Stimulated activated CD4-positive, alpha-beta T cell treated with anti-CD3 and anti-CD28 coated beads, Interleukin-15, amount 100 ng/mL, for 48 hours (primary cell): ENCODE measurements around the gene DMAC2L.
"Not testable (repeated sequence)": the region's sequence is repeated elsewhere in the genome, so short reads cannot be mapped to it uniquely, and the experiment has no call there.

Source experiments
- DNase-seq, 2 donors: peaks; one replicate each; pipeline ENCODE4 v3.0.0-alpha.2; 2020; ENCODE audit warnings: low read depth in 2 of 2

Gene DMAC2L

GRCh38 chr14:50311972-50312733 is at the start of gene DMAC2L, which contains the start of gene L2HGDH:
TSS of gene DMAC2L (plus strand) at chr14:50312324. CDS start at chr14:50321488, 9,164 bp downstream.
TSS of gene L2HGDH (minus strand) at chr14:50312229. CDS start at chr14:50312150, 79 bp downstream.
- peak; percentile 79 to 86 for DNase-seq

- DNase-seq: no peak
Measured at GRCh38 chr14:50262865-50263264, 49.3 kb upstream of the DMAC2L start.

DNA sequence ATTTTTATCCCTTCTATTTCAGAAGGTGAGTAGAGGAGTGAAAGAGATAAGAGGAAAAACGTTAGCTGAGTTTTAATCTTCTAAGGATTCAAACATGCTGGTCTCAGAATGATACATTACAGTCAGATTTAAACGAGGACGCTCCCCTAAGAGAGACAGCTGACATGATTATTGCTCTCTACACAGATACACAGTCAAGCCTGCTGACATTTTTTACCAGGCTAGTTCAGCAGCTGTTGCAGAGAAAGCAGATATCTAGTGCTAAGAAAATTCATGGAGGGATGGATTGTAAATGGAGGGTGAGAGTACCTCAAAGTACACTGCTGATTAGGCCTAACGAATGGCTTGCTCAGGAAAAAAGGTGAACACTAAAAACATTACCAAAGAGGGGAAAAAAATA is 48.8 kb upstream of the DMAC2L start:
- DNase-seq: no peak

DNA sequence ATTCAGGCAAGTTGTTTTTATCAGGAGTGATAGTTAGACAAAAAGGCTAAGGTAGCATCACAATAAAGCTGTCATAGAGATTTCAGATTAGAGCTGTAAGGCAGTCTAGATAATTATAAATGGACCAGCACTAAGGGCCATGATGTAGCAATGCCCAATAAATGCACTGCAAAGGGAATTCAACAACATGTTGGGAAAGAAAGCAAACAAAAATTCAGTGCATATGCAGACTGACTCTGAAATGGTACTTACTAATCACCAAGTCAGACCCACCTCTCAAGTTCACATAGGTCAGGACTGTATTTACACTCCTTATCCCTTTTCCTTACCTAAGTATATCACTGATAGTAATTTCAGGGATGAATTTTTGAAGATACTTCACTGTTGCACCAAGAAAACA is 47.1 kb upstream of the DMAC2L start:
- DNase-seq: no peak

DNA sequence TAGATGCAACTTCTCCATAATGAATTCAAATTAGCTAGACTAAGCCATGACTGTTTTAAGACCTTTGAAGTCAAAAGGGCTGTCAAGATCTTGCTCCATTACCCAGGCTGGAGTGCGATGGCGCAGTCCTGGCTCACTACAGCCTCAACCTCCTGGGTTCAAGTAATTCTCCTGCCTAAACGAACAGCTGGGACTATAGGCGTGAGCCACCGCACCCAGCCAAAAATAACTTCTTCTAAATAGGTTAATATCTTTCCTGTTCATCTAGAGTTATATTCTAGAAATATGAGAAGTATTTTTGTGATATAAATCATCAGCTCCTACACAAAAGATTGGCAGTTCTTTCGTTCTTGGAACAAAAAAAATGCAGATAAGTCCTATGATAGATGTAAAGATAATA is 41.2 kb upstream of the DMAC2L start:
- no peak for DNase-seq

- DNase-seq: no peak
Measured at GRCh38 chr14:50272498-50272897, 39.6 kb upstream of the DMAC2L start.

DNA sequence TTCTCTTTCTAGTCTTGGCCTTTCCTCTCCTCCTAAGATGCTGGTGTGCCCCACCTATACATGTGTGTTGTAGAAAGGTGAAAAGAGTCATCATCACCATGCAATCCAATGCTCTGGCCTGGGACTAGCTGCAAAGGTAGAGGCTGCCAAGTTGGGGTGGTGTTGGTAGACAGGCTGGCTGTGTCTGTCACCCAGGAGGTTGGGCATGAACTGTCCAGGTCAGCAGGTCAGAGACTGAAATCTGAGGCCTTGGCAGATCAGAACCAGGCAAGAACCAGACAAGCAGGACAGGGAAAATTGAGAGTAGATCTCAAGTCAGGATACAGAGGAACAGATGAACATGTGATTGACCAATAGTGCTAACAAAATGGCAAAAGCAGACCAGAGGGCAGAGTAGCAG is 26.3 kb upstream of the DMAC2L start:
- no peak for DNase-seq

GRCh38 chr14:50288146-50288545 is 24.0 kb upstream of the DMAC2L start:
- no peak for DNase-seq

DNA sequence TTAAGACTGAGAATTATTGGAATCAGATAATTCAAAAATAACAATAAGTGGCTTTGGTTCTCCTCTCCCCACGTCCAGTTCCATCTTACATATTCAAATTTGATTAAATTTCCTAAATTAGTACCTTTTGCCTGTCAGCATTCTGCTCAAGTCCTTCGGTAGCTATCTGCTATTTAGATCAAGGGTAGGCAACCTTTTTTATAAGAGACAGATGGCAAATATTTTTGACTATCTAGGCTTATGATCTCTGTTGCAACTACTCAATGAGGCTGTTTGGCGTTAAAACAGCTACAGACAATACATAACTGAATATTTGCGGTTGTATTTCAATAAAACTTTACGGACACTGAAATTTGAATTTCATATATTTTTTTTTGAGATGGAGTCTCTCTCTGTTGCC is 21.8 kb upstream of the DMAC2L start:
- no peak for DNase-seq

GRCh38 chr14:50299585-50299984 is 12.5 kb upstream of the DMAC2L start:
- DNase-seq: no peak

DNA sequence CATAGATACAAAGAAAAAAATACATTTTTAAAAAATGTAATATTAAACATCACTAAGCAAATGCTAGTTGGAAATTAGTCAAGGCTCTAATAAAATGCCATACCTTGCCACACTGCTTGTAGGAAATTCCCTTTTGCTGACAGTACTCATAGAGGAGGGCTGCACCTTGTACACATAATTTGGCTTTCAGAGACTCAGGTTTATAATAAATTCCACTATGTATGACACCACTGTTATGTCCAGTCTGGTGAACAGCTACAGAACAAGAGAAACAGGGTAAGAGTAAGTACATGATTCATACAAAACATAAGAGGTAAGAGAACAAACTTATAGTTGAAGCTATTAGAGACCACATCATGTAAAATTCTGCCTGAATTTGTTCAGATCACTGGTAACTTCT is 10.2 kb upstream of the DMAC2L start:
- DNase-seq: no peak

DNA sequence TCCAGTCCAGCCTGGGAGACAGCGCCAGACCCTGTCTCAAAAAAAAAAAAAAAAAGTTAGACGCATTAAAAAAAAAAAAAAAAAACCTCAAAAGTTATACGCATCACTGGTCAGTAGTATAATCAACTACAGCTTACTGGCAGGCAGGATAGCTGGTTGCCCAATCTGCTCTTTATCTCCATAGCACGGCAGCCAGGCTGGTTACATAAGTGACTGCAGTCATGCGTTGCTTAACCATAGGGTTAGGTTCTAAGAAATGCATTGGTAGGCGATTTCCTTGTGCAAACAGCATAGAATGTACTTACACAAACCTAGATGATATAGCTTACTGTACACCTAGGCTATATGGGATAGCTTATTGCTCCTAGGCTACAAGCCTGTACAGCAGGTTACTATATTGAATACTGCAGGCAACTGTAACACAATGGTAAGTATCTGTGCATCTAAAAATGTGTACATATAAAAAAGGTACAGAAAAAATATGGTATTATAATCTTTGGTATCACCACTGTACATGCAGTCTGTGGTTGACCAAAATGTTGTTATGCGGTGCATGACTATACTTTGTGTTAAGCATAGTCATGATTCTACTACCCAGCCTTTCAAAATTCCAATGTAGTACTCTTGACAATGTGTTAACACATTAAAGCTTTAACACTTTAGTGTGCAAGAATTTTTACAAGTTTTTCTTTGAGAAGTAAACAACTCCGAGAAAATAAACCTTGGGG is 8.2 kb upstream of the DMAC2L start:
- DNase-seq: no peak

DNA sequence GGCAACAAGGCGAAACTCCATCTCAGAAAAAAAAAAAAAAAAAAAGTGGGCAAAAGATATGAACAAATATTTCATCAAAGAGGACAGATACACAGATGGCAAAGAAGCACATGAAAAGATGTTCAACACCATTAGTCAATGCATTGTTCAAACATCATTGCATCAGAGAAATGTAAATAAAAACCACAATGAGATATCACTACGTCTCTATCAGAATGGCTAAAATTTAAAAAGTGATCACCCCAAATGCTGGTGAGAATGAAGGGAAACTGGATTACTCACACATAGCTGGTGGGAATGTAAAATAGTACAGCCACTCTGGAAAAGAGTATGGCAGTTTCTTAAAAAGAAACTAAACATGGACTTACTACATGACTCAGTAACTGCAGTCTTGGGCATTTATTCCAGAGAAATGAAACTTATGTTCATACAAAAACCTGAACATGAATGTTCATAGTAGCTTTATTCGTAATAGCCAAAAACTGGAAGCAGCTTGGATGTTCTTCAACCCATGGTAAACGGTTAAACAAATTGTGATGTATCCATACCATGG is 3.7 kb upstream of the DMAC2L start:
- DNase-seq: no peak

GRCh38 chr14:50310445-50310844 is 1.7 kb upstream of the DMAC2L start:
- DNase-seq: no peak

DNA sequence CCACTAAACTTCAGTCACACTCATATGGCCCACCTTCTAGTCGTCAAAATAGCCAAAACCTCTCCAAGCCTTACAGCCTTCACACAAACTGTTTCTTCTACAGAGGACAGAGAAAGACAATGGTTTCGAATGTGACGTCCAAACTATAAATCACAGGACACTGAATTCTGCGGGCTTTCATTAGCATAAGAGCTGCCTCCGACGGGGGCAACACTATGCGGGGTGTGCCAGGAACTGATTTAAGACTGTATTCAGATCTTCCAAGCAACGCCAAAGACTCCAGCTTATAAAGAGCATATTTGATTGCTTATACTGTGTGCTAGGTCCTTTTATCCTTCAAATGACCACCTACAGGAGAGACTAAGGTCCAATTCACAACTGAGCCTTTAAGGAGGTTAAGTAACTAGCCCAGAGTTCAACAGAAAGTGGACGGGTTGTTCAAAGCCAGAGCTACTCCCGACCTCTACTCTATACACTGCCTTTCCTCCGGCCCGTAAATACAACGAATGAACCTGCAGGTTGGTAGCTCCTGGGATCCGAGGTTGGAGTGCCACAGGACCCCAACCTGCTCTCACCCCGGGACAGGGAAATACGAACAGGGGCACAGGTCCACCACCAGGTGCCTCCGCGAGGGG is 670 bp upstream of the DMAC2L start:
- DNase-seq: no peak

GRCh38 chr14:50312734-50313054 is 570 bp downstream of the DMAC2L start:
- no peak for DNase-seq

DNA sequence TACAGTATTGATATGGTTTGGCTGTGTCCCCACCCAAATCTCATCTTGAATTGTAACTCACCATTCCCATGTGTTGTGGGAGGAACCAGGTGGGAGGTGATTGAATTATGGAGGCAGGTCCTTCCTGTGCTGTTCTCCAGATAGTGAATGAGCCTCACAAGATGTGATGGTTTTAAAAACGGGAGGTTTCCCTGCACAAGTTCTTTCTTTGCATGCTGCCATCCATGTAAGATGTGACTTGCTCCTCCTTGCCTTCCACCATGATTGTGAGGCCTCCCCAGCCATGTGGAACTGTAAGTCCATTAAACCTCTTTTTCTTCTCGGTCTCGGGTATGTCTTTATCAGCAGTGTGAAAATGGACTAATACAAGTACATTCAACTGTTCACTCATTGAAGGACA is 2.0 kb downstream of the DMAC2L start:
- not testable (repeated sequence) for DNase-seq

DNA sequence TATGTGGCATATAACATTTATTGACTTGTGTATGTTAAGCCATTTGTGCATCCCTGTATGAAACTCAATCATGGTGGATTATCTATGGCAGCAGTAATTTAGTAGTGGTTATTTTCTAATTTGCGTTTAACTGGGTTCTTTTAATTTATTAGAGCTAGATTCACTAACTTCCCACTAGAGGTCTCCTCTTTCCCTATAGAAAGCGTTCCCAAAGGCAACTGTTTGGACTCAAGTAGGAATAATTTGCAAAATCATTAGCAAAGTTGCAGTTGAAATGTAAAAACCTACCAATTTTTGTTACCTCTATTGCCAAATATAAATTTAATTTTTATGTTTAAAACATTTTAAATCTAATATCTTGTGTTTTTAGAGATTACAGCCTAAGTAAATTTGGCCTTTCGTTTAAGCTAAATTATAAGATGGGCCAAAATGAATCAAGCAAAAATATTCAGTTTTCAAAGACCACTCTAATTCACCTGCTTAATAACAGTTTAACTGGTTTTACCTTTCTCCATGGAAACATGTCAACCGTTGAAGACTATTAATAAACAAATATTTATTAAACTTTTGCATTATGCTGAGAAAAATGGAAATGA is 6.0 kb downstream of the DMAC2L start:
- DNase-seq: no peak

DNA sequence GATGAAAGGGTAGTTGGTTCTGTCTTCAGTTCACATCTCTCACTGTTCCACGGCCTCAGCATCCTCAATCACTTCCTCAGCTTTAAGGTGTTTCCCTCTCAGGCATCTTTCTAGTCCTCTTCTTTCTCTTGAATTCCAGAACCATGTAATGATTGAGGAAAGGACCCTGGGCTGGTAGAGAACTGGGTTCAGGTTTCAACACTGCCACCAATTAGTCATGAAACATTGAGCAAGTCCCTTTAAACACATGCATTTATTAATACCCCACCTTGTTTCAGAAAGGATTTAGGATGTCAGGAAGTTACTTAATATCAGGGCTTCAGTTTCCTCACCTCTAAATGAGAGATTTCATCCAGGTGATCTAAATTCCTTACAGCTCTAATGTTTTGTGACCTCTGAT is 7.2 kb downstream of the DMAC2L start:
- DNase-seq: no peak

- no peak for DNase-seq
Measured at GRCh38 chr14:50319721-50320120, 7.6 kb downstream of the DMAC2L start.

DNA sequence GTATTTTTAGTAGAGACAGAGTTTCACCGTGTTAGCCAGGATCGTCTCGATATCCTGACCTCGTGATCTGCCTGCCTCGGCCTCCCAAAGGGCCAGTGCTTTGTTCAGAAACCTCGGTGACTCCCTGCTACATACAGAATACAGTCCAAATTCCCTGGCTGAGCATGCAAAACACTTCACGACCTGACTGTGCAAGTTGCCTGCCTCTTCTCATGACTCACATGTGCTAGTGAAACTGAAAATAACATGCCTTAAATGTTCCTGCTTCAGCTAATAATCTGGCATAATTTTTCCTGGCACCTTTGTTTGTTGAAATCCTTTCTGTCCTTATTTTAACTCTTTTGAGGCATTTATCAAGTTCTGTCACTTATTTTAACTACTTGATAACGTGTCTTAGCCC is 8.2 kb downstream of the DMAC2L start:
- no peak for DNase-seq

DNA sequence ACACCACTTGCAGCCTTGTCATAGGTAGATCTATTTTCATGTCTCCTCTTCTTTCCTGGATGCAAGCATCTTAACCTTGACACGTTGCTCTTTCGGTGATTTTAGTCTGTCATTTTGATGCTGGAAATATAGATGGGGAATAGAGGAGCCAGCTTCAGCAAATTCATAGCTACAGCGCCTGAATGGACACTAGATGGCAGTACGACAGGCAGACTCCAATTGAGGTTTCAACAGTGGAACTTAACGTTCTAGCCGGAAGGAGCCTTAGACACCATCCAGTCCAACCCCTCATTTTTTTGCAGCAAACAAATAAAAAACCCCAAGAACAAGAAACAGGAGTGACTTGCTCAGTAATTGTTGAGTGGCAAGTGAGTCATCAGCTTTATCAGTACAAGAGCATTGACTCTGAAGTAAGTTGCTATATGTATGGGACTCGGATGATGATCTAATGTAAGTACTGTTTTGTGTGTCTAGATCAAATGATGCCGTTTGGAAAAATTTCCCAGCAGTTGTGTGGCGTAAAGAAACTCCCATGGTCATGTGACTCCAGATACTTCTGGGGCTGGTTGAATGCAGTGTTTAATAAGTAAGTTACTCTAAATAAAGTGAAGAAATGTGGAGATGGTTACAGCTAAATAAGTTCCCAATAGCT is 9.0 kb downstream of the DMAC2L start:
- DNase-seq: peak; percentile 43 to 45
